Uterus (tissue), 2 donors: ENCODE measurements around the gene KCNA3.

ENCODE experiments used
- CTCF ChIP-seq, 4 experiments: fragments of 200-600 bp in 2 of 4; fragments of 450-650 bp in 2 of 4; sonication (generic) in 2 of 4; IDR thresholded peaks; one replicate each; pipeline ENCODE4 v1.5.1; 2016 to 2019; ENCODE audit warnings: antibody characterized with exemption in 4 of 4, mild to moderate bottlenecking in 2 of 4, moderate library complexity in 1 of 4
- POLR2A ChIP-seq, 2 donors: fragments of 450-650 bp; IDR thresholded peaks; one replicate each; pipeline ENCODE4 v1.6.1; 2016; ENCODE audit warnings: antibody characterized with exemption in 2 of 2, mild to moderate bottlenecking in 1 of 2, moderate library complexity in 1 of 2

GRCh38 chr1:110700767-110701166 lies 26.0 kb upstream of the KCNA3 start:
- TF ChIP-seq CTCF (IDR thresholded peaks at IDR 0.05) (no peak), POLR2A (IDR thresholded peaks at IDR 0.05) (no peak)
